Endothelial cell of hepatic sinusoid (primary cell): ENCODE results near the gene ZNF232.
"Not testable (repeated sequence)": the region's sequence is repeated elsewhere in the genome, so short reads cannot be mapped to it uniquely, and the experiment has no call there.

Experiments
- in situ Hi-C: cut with HindIII; loops from 2 replicates; pipeline ENCODE4 v1.10.0; 2017; ENCODE audit warnings: low sequenced_read_pairs

The ZNF232 gene

DNA sequence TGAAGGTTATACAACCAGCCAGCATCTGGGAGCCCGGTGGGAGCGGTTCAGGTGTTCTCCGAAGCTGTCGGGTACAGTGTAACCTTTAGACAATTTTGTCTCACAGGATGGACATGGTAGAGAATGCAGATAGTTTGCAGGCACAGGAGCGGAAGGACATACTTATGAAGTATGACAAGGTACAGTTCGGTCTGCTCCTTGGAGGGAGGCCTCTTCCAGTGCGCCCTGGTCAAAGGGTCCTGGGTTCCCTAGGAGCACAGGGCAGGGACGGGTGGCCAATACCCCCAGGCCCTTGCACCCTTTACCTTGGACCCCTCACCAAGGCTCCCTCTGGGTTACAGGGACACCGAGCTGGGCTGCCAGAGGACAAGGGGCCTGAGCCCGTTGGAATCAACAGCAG lies 18.6 kb upstream of the ZNF232 start:
- in situ Hi-C loops: not testable (repeated sequence)

DNA sequence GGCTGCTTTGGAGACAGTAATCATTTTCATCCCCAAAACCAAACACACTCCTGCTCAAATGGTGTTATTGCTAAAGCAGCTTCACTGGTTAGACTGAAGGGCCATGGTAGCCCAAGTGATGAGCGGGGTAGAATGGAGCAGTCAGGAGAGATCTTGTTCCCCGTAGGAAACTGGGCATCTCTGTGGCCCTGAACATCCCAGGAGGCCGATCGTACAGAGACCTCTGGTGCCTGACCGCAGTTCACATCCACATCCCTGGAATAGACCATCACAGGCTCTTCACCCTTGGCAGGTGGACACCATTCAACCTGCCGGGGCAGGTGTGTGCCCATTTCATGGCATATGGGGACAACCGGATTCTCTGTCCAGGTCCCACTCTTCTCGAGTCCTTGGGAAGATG lies 18.1 kb upstream of the ZNF232 start:
- in situ Hi-C loops: not testable (repeated sequence)

GRCh38 chr17:5128905-5129535 lies 17.3 kb upstream of the ZNF232 start:
- in situ Hi-C loops: no loop called here

GRCh38 chr17:5128387-5128786 lies 16.7 kb upstream of the ZNF232 start:
- in situ Hi-C loops: not testable (repeated sequence)

DNA sequence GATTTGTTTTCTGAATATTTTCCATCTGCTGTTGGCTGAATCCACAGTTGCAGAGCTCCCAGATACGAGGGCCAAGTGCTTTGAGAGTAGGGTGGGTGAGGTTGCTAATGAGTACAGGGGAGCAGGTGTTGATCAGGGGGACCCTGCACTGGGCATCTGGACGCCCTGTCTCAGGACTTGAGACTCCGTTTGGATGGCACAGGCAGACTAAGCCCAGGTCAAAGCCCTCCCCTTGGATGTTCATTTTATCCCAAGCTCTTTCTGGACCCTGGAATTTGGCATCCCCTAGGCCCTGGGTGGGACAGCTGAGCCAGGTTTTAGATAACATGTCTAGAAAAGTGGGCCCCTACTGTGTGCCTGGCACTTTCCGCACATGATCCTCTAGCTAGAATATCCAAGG lies 16.2 kb upstream of the ZNF232 start:
- in situ Hi-C loops: no loop called here

- in situ Hi-C loops: no loop called here
Observed at GRCh38 chr17:5126719-5127488, 15.2 kb upstream of the ZNF232 start.

- in situ Hi-C loops: not testable (repeated sequence)
Observed at GRCh38 chr17:5124896-5125295, 13.2 kb upstream of the ZNF232 start.

DNA sequence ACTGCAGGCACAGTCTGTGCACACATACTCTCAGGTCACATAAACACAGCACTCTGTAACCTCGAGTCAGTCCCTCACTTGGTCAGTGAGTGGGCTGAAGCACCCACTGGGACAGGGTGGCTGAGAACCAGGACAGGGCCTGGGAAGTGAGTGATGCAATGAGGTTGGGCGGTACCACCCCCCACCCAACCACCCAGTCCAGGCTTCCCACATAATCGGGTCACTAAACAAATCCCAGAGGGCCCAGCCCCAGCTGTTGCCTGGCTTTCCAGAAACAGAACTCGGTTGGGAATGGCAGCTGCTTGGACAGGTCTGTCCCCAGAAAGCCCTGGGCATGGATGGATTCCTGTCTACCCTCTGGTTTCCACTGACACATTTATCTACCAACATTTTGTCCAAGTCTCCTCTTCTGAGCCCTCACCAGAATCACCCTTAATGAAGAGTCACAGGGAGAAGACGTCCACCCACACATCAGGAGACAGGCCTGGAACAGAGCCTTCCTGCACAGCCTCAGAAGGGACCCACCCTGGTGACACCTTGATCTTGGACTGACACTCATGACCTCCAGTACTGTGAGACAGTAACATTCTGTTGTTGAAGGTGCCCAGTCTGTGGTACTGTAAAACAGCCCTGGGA lies 12.6 kb upstream of the ZNF232 start:
- in situ Hi-C loops: not testable (repeated sequence)

DNA sequence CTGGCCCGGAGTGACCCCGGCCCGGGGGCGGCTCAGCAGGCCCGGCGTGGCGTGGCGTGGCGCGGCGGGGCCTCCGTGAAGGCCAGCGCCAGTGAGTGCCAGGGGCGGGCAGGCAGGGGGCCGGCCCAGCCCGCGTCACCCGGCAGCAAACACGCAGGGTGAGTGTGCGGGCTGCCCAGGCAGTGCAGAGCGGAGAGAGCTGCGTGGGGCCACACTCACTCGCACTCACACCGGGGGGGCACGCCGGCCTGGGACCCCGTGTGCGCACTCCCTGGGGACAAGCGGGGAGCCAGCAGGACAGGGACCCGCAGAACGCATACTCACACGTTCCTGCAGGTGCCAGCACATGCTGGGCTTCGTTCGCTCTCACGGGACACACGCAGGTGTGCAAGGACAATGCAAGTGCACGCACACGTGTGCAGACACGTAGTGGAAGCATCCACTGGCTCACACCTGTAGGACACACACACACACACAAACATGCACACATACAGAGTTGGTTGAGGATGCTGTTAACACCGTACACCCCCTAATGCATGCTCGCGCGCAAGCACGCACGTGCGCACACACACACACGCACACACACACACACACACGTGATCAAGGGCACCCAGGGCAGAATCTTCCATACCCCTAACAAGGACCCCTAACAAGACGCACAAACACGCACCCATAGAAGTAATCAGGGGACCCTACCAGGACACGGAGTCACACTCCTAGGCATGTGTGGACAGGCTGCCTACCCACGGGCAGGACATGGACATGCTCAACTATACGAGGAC lies 11.9 kb upstream of the ZNF232 start:
- in situ Hi-C loops: no loop called here

- in situ Hi-C loops: no loop called here
Observed at GRCh38 chr17:5122586-5123342, 11.1 kb upstream of the ZNF232 start.

DNA sequence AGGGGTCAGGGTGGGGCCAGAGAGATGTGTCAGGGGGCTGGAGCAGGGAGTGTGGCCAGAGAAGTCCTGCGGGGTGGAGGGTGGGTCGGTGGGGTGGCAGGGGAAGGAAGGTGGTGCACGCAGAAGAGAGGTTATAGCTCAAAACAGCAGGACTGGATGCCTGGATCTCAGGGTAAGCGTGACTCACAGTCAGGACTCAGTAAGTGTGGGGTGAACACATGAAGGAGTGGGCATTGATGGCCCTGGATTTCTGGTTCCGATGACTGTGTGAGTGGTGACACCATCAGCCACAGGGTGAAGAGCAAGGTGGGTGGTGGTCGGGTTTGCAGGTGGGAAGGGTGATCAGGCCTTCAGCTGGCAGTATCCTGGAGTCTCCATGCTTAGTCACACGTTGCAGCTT lies 10.4 kb upstream of the ZNF232 start:
- in situ Hi-C loops: not testable (repeated sequence)

GRCh38 chr17:5121186-5121841 lies 9.6 kb upstream of the ZNF232 start:
- in situ Hi-C loops: no loop called here

DNA sequence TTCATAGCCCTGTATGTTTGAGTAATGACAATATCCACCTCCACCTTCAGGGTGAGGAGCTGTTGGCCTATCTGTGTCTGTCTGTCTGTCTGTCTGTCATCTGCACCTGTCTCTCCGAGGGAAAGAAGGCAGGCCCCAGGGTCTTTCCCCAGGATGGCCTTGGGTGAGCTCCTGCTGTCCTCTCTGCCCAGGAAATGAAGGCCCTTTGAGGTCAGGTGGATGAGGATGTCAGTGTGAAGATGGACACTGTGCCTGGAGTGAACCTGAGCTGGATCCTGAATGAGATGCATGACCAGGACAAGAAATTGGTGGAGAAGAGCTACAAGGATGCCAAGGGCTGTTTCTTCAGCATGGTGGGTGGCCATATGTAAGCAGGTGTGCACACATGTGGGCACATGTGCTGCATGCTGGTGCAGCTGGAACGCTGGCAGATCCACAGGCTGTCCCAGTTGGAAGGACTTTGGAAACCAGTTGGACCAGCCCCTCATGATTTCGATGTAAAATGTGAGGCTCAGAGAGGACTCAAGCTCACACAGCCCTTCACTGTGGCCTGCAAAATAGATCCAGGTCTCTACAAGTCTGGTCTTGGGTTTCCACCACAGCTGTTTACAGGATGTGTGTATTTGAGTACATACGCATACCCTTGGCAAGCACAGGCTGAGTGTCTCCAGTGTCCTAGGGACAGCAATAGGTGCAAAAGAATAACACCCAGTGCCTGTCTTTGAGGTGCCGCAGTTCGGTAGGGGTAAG lies 8.9 kb upstream of the ZNF232 start:
- in situ Hi-C loops: not testable (repeated sequence)

DNA sequence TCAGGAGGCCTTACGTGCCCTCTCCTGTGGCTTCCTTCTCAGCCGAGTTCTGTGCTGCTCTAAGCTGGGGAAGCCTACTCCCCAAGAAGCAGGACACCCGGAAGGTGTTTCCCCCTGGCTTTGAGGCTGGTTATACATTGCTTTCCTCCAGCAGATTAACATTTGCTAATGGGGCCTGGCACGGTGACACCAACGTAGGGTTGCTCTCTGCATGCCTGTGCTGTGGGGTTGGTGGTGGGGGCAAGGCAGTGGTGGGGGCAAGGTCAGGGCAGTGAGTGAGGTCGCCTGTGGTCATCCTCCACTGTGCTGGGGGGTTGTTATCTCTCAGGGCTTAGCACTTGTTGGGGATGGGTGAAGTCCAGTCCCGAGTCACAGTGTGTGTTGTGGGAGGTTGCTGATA lies 8.4 kb upstream of the ZNF232 start:
- in situ Hi-C loops: no loop called here

DNA sequence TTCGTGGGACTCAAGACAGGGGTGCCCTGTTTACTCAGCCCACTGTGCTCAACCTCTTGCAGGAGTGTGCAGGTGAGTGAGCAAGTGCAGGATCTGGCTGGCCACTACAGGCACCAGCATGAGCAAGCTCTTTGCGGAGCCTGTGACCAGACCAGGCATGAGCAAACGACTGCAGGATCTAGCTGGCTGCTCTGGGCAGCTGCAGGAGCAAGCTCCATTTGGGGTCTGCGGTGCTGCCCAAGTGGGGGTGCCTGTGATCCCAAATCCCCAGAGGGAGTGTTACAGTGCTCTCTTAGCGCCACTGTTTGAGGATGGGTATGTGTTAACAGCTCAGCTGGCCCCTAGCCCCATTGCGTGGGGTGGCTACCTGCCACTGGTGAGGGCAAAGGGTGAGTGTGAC lies 6.5 kb upstream of the ZNF232 start:
- in situ Hi-C loops: no loop called here

DNA sequence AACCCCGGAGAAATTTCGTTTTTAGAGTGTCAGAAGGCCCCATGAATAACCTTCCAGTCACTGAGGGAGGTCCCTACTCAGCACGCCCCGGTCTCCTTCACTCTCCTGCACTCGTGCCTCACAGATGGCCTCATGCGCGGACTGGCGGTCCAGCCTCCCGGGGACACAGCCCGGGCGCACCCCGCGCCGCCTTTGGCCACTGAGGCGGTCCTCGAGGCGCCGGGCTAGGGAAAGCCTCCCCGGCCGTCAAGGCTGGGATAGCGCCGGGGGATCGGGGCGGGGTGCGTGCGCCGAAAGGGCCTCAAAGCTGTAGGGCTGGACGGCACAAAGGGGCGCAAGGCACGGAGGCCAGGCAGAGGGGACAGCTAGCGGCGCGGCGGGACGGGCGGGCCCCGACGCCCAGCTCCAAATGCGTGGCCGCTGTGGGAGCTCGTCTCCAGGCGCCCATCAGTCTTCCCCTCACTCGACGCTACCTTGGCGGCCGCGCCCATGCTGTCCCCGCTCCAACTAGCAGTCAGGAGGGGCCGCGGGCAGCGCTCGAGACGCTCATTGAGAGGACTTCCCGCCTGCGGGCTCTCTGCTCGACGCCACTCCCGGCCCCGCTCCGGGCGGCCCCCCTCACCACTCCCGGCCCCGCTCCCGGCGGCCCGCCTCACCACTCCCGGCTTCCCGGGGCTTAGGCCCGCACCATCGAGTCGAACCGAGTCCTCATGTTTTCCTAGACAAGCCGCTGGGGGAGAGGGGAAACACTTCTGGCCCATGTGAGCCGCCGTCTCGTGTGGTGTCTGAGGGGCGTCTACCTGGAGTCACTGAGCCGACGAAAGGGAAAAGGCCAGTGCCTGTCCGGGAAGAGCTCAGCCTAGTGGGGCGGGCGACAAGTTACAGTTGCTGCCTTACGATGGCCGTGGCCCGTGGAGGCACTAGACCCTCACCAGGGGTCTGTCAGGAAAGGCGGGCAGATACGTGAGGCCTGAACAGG lies 4.3 kb upstream of the ZNF232 start, which contains the start of gene USP6:
USP6 (plus strand) TSS at position 360 of the 979 bp plus-strand sequence. CDS start 14,336 bp downstream, outside the sequence.
- in situ Hi-C loops: no loop called here

- in situ Hi-C loops: no loop called here
Observed at GRCh38 chr17:5110816-5111215, 862 bp downstream of the ZNF232 start.

DNA sequence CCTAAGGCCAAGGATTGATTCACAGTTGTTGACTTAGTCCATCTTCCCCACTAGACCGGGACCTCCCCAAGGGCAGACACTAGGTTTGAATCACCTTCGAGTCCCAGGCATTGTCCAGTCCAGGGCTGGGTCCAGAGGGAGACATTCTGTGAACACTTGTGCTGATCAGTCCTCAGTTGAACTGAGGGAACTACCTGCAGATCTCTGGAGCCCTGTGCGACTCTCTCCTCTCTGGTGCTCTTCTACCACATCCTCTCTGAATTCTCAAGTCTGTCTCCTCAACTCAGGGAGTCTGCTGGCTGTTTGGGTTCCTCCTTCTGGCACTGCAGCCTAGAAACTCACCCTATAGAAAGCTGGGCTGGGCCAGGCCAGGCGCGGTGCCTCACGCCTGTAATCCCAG lies 10.8 kb downstream of the ZNF232 start:
- in situ Hi-C loops: no loop called here
